DLD1 (cell line): ENCODE measurements around the gene EYA2.

Experiments
- in situ Hi-C: cut with HindIII; loops from 2 replicates; pipeline ENCODE4 v1.10.0; 2017; ENCODE audit warnings: low sequenced_read_pairs

The EYA2 gene

DNA sequence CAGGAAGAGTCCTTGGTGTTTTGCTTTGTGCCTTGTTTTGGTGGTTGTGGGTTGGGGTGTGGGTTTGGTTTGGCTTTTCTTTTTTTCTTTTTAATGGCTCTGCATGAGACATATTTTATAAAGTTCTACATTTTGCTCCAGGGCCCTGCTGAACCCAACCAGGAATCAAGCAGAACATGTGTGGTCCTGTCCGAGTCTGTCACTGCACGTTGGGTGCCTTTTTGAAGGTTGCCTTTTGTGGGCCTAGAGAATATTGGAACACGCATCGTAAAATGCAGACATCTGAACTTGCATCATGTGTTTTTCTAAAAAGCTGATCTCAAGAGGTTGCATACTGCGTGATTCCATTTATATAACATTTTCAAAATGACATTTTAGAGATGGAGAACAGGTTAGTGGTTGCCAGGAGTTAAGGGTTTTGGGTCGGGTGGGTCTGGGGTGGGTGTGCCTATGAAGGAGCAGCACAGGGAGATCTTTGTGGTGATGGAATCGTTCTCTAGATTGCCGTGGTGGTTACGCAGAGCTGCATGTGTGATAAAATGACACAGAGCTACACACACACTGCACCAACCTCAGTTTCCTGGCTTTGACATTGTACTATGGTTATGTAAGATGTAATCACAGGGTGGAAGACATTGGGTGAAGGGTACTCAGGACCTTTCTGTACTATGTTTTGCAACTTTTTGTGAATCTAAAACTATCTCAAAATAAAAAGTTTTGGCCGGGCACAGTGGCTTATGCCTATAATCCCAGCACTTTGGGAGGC, 80.2 kb downstream of the EYA2 start:
- in situ Hi-C loops = no loop called here

DNA sequence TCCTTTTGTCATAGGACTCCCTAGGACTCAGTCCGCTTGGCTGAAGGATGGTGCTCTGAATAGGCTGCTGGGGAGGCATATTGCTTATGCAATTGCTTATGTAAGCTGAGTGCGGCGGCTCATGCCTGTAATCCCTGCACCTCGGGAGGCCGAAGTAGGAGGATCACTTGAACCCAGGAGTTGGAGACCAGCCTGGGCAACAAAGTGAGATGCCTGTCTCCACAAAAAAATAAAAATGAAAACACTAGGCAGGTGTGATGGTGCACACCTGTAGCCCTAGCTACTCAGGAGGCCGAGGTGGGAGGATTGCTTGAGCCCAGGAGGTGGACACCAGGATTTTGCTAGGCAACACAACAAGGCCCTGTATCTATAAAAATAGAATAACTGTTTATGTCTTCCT, 81.3 kb downstream of the EYA2 start:
- in situ Hi-C loops = no loop called here

DNA sequence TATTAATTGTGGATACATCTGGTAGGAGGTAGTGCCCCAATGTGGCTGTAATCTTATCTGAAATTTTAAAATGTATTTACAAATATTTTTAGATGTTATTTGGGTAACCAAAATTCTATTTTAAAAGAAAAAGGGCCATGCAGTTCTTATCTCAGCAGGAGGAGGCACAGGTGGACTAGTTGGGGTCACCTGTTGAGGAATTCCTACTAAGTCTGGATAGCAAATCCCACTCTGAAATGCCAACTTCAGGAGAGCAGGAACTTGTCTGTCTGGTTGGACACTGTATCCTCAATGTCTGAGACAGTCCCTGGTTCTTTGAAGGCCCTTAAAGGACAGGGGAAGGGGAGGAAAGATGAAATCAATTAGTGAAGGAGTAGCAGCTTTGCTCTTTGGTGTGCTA, 82.6 kb downstream of the EYA2 start:
- in situ Hi-C loops = no loop called here

DNA sequence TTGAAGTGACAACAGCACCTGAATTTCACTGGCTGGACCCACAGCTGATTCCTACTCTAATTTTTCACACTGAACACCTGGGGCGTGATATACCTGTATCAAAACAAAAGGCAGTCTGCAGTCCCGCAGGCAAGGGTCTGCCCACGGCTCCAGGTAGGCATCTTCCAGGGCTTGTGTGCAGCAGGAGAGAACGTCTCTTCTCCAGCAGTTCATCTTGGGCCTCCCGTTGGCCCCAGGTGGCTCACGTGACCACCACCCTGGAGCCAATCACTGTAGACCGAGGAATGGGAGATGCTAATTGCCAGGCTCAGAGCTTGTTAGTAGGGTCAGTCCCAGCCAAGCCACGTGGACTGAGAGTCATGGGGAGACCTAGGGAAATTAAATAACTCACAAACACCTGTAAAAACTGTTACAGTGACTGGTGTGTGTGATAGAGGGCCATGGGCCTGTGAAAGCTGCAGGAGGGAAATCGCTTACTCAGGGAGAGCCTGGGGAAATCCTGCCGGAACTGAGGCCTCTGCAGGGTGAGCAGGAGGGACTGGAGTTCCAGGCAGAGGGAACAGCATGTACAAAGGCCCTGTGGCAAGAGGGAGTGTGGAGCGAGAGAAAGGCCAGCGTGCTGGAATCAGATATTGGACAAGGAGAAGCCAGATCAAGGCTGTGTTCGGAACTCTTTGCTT, 83.4 kb downstream of the EYA2 start:
- in situ Hi-C loops = no loop called here

DNA sequence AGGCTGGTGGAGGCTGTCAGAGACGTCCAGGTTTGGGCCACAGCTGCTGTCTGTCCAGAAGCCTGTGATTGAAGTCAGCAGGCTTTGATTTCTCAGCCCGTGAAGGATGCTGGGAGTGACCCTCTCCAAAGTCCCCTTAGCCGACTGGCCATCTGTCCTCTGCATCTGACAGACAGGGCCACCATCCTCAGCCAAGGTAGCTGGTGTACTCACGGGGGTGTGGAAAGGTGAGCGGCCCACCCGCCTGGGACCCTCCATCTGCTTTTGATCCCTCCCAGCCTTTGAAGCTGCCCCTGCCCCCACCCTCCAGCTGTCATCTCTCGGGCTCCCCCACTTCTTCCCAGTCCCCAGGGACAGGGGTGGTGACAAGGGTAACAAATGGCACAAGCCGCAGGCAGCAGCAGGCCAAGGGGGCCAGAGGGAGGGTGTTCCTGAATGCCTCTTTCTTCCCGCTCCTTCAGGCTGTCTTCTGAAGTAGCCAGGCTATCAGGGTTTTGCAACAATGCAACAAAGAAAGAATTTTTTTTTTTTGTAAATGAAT, 84.4 kb downstream of the EYA2 start:
- in situ Hi-C loops = no loop called here

DNA sequence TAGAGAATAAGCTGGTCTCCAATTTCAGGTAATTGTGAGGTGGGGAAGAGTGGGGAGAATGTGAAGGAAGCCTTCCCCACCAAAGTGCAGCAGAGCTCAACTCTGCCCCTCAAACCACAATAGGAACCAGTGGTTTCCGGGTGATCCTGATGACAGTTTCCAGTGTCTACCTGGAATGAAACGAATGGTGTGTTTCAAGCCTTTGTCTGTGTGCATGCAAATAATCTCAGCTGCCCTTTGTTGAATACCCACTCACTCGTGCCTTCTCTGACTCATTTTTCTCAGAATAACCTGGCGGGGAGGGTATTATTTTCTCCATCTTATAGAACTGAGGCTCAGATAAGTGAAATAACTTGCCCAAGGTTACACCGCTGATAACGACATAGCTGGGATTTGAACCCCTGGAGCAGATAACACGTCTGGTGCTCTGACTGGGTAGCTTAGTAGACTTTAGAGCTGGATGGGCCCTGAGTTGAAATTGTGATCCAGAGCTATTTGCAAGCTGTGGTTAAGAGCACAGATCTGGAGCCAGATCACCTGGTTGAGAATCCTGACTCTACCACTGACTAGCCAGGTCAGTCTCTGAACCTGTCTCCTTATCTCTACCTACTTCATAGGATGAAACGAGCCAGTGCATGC, 85.1 kb downstream of the EYA2 start:
- in situ Hi-C loops = no loop called here

DNA sequence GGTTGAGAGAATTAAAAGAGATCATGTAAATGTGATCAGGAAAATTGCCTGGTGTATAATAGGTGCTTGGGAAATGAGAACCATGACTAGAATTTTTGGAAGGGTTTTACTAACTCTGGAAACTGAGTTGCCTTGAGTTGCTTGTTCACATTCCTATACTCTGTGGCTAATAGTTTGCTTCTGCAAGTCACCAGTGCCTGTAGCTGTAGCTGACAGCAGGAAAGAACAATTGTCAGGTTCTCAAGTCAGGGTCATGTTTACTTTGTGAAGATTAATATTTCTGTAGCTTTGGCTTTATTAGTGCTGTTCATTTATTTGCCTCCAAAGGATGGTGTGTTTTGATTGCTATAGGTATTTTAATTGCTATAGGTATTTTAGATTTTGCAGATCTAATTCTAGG, 86.5 kb downstream of the EYA2 start:
- in situ Hi-C loops = no loop called here

DNA sequence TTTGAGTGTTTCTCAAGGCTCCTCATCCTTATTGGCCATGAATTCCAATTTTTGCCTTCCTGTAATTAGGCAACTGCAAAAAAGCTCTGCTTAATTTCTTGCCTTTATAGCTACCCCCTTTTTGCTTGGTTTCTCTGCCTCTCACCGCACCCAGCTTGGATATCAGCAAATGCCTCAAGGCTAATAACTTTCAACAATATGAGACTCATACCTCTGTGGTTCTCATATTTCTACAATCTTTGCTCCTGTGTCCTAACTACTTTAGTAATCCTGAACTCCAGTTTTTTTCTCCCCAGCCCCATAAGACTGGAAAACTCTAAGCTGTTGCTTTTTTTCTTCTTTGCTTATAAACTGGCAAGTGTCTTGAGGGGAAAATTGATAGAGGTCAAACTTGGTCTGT, 88.8 kb downstream of the EYA2 start:
- in situ Hi-C loops = no loop called here

DNA sequence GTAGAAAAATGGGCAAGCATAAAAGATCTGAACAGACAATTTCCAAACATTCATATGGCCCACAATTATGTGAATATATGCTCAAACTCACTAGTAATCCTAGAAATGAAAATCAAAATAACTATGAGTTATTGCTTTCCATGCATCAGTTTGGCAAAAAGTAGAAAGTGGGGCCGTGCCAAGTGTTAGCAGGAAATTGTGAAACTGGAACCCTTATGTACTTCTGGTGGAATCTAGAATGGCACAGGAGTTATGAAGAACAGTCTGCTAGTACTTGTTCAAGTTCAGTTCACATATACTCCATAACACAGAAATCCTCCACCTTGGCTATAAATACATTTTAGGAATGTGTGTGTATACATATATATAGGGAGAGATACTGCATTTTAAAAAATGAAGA, 89.8 kb downstream of the EYA2 start:
- in situ Hi-C loops = no loop called here

DNA sequence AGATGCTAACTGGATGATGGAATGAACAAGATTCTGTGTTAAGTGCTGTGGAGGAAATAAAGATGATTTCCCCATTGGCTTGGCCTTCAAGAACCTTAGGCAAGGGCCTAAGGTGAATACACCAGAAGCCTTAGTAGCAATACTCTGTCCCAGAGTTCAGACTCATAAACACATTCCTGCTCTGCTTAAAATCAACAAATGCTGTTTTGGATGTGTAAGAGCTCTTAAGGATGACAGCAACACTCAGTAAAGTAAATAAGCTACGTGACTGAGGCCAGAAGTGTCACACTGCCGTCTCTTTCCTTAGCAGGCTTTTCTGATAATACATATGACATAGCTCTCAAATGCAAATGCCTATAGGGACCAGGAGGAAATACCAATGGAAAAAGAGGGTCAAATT, 90.6 kb downstream of the EYA2 start:
- in situ Hi-C loops = no loop called here

DNA sequence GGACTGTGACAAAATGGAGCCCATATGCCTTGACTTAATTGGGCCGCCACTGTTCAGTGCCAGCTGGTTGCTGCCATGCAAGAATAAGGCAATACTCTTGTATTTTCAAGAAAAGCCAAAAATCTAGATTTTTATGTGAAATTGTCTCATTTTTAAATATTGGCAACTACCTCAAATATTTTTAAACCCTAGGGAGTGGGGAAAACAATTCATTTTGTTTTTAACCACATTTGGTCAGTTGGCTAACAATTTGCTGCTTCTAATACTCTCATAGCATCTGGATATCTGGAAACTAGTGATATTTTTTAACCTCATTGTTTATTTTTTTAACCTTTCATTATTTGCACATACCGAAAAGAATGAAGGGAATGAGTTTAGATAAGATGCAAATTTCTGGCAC, 91.0 kb downstream of the EYA2 start:
- in situ Hi-C loops = no loop called here

DNA sequence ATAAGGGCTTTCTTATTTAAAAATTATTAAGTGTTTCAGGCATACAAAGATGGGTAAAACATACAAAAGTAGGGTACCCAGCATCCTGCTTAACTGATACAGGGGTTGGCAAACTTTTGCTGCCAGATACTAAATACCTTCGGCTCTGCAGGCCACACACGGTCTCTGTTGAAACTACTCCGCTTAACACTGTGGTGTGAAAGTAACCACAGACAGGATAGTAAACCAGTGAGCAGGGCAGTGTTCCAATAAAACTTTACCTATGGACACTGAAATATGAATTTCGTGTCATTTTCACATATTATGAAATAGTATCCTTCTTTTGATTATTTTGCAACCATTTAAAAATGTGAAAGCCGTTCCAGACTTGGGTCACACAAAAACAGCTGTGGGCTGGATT, 92.4 kb downstream of the EYA2 start:
- in situ Hi-C loops = no loop called here

DNA sequence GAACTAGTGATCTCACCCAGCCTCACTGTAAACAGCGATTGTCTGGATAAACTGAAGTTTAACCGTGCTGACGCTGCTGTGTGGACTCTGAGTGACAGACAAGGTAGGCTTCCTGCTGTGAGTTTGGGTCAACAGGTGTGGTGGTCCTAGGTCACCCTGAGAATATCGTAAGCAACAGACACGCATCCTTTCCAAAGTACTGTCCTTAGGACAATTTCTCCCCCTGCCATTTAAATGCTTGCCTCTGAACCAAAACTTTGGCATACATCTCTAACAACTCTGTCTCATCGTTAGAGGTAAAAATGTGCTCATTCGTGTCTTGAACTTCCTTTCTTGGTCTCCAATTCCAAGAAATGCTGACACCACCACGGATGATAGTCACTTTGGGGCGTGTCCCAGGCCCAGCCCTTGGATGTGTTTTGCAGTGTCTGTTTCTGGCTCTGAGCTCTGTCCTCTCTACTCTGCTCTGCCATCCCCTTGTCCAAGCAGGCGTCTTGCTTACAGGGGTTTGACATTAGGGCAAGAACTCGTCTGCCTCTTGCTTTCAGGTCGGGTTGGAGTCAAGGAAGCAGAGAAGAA, 95.5 kb downstream of the EYA2 start:
- in situ Hi-C loops = no loop called here

DNA sequence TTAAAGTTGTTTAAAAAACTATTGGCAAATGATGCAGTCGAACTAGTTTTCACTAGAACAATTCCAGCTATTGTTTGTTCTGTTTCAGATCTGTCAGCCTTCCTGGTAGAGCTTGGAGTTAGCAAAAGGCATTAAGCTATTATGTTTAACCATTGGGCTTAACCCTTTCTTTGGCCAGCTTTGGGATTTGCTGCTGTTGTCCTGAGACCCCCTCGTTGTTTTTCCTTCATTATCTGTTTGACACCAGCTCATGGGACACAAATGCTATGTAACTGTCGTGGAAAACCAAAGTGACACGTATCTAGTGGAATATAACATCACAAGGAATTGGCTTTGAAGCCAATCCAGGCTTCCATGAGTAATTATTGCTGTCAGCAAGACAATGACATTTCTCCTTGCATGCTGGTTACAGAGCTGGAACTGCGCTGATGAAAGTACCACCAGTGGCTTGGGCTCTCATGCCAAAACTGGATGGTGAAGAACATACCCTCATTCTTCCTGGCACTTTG, 96.0 kb downstream of the EYA2 start:
- in situ Hi-C loops = no loop called here

DNA sequence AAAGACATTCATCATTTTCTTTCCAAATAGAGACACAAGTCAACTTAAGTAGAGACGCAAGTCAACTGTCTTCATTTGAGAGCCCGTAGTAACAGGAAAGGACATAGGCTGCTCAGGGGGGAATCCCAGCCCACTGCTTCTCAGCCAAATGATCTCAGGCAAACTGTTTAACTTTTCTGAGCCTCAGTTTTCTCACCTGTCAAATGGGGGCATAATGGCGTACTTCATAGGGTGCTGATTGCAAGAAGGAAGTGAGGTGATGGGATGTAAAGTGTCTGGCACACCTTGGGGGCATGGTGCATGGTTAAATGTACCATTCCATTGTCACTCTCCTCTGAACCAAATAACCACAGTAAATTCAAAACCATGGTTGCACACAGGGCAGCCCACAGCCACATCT, 96.5 kb downstream of the EYA2 start:
- in situ Hi-C loops = no loop called here

DNA sequence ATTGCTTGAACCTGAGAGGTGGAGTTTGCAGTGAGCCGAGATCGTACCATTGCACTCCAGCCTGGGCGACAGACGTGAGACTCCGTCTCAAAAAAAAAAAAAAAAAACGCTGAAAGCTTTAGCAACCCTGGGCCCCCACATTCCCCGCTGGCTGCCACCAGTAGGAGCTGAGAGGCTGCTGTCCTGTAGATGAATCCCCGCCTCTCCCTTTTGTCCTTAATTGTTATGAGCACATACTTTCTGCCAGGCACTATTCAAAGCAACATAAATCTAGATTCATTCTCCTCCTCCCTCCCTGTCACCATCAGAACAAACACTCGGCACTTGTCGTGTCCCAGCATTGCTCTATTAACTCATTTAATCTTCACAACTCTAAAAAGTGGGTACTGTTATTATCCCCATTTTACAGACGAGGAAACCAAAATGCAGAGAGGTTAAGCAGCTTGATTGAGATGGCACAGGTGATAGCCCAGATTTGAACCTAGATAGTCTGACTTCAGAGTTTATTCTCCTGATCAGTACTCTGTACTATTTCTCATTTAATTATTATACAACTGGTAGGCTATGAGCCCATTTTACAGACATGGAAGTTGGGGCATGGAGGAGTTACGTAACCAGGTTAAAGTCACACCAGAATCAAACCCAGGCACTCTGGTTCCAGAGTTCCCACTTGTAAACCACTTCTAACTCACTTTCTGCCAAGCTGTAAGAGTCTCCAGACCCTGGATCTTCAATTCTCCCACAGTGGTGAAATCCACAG, 97.4 kb downstream of the EYA2 start:
- in situ Hi-C loops = no loop called here

DNA sequence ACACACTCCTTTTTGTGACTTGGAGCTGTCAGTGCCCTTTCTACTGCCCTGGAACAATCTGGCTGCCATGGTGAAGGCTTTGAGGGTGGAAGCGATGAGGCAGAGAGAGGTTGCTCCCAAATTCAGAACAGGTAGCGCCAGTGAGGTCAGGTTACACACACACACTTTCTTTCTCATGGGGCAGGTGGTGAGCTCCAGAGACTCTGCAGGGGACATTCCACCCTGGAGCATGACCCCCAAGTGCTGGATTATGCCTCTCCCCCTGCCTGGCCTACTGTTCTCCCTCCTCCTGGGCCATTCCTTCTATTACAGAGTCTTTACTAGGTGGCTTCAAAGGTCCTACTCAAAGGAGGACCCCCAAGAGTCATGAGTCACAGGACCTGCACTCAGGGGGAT, 98.0 kb downstream of the EYA2 start:
- in situ Hi-C loops = no loop called here

DNA sequence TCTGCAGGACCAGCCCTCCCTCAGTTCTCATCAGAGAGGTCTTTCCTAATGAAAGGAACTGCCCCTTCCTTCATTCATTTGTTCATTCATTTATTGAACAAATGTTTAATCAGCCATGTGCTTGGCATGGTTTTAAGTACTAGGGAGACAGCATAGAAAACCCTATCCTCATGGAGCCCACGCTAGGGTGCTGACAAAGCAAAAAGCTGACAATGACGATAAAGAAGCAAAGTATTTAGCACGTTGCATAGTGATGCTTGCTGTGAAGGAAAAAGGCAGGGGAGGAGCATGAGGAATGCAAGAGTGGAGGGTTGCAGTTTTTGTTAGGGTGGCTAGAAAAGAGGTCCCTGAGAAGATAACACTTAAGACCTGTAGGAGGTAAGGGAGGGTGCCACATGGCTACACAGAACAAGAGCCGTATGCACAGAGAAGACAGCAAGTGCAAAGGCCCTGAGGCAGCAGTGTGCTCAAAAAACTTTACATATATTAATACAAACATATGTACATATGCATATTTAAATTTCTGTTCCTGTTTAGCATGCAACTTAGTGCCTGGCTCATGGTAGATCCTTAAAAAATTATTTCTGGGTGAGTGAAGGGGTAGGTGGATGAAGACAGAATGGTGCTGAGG, 98.9 kb downstream of the EYA2 start:
- in situ Hi-C loops = no loop called here

DNA sequence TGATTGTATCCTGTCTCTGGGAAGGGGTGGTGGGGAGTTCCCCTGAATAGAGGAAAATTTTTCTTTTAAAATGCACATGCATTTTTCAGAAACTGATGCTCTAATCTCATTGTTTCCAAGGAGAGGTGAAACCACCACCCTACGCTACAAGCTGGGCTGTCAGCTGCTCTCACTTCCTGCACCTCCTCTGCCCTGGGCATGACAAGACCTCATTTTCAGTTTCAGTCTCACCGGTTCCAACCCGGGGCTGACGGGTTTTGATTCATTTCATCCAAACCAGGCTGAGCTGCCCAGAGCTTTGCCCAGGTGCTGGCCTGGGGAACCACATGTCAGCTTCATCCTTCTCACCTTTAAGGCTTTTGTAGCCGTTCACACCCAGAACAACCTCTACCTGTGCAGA, 99.7 kb downstream of the EYA2 start:
- in situ Hi-C loops = no loop called here

DNA sequence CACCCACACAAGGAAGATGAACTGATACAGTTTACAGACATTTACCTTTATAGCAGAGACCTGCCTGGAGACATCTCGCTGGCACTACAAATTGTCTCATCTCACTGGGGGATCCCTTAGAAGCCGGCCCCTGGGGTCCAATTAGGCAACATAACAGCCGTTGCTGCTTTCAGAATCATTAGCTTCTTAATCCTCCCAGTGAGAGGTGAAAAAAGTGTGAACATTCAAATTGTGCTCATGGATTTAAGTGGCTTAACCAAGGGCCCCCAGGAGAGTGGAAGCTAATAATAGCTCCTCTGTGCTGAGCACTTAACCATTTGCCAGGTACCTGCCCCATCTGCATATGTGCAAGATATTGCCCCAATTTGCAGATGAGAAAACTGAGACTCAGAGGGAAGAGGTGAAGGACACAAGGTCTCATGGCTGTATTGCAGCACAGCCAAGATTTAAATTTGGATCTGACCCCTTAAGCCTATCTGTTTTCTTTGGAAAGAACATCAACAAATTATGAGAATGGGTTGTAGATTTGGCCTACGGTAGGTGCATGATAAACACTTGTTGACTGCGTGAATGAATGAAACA, 101.0 kb downstream of the EYA2 start:
- in situ Hi-C loops = loop anchor here (5.0 kb wide), 2 partner anchors 48 to 92 kb away; no protein-coding TSS in a partner anchor
